GM21367 (cell line): Measurements from ENCODE around the gene OLA1.

Source experiments
- ATAC-seq: cut with Tn5 transposase; IDR thresholded peaks from one replicate; pipeline ENCODE4 v1.9.1; 2021; ENCODE audit not compliant: unreplicated experiment

OLA1 gene

GRCh38 chr2:174180726-174181236, 67.6 kb downstream of the OLA1 start:
- no peak for ATAC-seq

- ATAC-seq, result no peak
These were observed 68.1 kb downstream of the OLA1 start for GRCh38 chr2:174180165-174180724.

GRCh38 chr2:174177316-174177890, 70.9 kb downstream of the OLA1 start:
- ATAC-seq, result no peak

GRCh38 chr2:174176898-174177297, 71.4 kb downstream of the OLA1 start:
- no peak for ATAC-seq

GRCh38 chr2:174174741-174175140, 73.6 kb downstream of the OLA1 start:
- ATAC-seq, result no peak

GRCh38 chr2:174172802-174173355, 75.5 kb downstream of the OLA1 start:
- no peak for ATAC-seq

GRCh38 chr2:174171686-174172445, 76.5 kb downstream of the OLA1 start:
- no peak for ATAC-seq

GRCh38 chr2:174169372-174169771, 79.0 kb downstream of the OLA1 start:
- no peak for ATAC-seq

- ATAC-seq, result no peak
These were observed 82.1 kb downstream of the OLA1 start for GRCh38 chr2:174166261-174166660.

GRCh38 chr2:174161490-174161889, 86.8 kb downstream of the OLA1 start:
- no peak for ATAC-seq

GRCh38 chr2:174158003-174158402, 90.3 kb downstream of the OLA1 start:
- no peak for ATAC-seq

GRCh38 chr2:174157053-174157452, 91.3 kb downstream of the OLA1 start:
- ATAC-seq, result no peak

- no peak for ATAC-seq
These were observed 94.3 kb downstream of the OLA1 start for GRCh38 chr2:174153757-174154680.

GRCh38 chr2:174149530-174149929, 98.8 kb downstream of the OLA1 start:
- no peak for ATAC-seq

GRCh38 chr2:174148833-174149232, 99.5 kb downstream of the OLA1 start:
- ATAC-seq, result no peak

GRCh38 chr2:174145827-174146226, 102.5 kb downstream of the OLA1 start:
- no peak for ATAC-seq

GRCh38 chr2:174142290-174142689, 106.0 kb downstream of the OLA1 start:
- ATAC-seq, result no peak

- no peak for ATAC-seq
These were observed 110.2 kb downstream of the OLA1 start for GRCh38 chr2:174138161-174138560.

- no peak for ATAC-seq
These were observed 112.4 kb downstream of the OLA1 start for GRCh38 chr2:174135981-174136380.

GRCh38 chr2:174125090-174125489, 123.2 kb downstream of the OLA1 start:
- no peak for ATAC-seq

GRCh38 chr2:174124181-174124580, 124.2 kb downstream of the OLA1 start:
- ATAC-seq, result no peak
